GM18873 (cell line): ENCODE results near the gene STARD5.
"Not testable (repeated sequence)": the region's sequence is repeated elsewhere in the genome, so short reads cannot be mapped to it uniquely, and the experiment has no call there.

Source experiments
- ATAC-seq: cut with Tn5 transposase; IDR thresholded peaks from one replicate; pipeline ENCODE4 v1.9.1; 2021; ENCODE audit warnings: mild to moderate bottlenecking, moderate library complexity, moderate number of reproducible peaks; ENCODE audit not compliant: unreplicated experiment, low FRiP score

STARD5 gene, protein sequence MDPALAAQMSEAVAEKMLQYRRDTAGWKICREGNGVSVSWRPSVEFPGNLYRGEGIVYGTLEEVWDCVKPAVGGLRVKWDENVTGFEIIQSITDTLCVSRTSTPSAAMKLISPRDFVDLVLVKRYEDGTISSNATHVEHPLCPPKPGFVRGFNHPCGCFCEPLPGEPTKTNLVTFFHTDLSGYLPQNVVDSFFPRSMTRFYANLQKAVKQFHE

DNA sequence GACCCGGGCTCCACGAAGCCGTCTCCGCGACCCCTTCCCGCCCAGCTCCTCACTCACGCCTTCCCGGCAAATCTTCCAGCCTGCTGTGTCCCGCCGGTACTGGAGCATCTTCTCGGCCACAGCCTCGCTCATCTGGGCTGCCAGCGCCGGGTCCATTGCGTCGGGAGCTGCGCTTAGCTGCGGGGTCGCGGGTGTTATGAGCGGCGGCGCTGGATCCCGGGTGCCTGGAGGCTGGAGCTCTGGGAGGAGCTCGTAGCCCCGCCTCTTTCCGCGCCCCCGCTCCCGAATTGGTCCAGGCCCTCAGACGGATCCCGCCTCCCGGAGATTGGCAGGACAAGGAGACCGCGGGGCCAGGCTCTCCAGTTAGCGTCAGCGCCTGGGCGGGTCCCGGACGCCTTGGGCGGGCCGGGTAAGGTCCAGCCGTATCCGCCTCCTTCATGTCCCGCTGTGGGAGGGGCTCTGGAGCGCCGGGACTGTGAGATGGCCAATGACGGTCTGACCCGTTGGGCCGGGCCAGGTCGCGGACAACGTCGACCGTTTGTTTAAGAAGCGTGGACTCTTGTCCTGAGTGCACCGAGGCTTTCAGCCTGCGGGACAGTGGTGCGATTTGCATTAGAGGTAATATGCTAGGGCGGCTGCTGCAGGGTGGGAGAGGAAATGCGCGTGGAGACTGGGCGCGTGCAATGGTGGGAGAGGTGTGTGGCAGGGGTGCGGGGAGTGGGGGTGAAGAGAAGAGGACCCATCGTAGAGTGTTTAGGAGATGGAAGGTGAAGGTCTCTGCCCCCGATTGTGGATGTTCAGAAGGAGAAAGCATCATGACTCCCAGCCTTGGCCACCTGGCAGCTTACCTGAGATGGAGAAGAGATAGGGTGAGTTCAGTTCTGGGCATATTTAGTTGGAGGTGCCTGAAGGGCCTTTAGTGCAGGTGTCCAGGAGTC lies at the start of gene STARD5:
STARD5 (minus strand) TSS at position 198 of the 938 bp plus-strand sequence; CDS start at position 156, 42 bp downstream.
- ATAC-seq: peak; percentile 95

DNA sequence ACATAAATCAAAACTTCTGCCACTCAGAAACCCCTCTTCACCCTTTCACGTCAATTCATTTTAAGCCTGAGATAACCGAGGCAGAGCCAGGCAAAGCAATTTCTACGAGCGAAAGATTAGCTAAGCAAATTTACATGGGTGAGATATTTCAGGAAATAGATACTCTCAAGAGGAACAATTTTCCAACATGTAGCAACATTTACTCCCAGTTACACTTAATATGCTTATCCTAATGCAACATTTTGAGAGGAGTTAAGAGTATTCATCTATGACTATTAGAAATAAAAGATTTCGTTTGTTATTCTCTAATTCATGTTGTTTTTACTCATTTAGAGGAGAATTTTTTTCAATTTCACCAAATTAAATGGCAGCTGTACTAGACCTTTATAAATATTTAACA lies 49.2 kb upstream of the STARD5 start:
- ATAC-seq: no peak

DNA sequence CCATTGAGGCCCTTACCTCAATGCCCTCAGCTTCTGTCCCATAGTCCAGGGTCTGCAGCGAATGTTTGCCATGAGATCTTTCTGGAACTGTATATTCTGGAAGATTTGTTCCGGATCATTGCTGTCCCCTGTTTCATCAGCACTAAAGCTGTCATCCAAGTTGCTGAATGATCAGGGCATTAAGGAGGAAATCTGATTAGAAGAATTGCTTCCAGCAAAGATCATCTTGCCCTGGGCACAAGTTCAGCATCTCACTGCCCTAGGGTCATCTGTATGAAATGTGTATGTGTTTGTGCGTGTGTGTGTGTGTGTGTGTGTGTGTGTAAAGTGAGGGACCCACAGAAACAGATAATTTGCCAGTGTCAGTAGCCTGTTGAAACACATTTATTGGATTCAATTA lies 48.6 kb upstream of the STARD5 start:
- ATAC-seq: no peak

DNA sequence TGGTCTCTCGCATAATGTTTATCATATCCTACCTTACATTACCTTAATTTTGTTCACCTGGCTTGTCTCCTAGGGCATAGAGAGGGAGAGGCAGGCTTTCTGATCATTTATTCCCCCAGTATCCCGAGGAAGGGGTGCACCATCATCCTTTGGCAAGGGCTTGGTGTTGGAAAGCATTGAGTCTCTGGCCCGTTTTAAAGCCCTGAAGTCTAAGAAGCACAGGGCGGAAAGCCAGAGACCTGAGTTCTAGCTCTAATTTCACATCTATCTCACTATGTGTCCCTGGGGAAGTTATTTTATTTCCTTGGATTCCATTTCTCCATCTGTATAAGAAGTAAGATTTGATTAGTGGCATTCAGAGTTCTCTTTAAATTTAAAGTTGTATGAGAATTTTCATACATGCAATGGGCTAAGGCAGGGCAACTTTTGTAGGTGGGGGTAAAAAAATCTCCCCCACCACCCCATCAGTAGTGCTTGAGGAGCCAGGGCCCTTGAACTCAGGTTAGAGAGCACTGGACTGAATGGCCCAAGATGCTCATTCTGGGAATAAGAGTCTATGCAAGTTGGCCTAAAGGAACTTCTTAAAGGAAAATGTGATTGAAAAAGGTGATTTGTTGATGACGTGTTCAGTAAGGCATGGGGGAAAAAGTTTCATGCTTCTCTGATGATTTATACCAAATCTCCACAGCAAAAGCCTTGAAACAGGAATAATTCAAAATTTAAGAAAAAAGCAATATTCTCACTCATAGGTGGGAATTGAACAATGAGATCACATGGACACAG lies 40.0 kb upstream of the STARD5 start:
- ATAC-seq: no peak

DNA sequence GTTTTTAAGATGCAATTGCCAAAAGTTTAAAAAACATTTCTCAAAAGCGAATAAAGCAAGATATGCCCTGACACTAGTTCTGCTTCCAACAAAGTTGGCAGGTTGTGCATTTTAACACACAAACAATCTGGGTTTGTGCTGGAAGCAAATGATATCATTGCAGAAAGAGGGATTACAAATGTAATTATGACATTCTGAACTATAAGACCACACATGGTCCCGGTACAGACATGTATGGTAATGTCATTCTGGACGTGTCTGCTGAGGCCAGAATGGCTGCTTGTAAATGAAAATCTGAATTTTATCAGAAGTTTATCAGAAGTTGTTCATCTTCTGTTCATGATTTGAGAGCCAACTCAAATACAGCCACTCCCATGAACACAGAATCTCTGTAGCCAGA lies 39.3 kb upstream of the STARD5 start:
- ATAC-seq: no peak

DNA sequence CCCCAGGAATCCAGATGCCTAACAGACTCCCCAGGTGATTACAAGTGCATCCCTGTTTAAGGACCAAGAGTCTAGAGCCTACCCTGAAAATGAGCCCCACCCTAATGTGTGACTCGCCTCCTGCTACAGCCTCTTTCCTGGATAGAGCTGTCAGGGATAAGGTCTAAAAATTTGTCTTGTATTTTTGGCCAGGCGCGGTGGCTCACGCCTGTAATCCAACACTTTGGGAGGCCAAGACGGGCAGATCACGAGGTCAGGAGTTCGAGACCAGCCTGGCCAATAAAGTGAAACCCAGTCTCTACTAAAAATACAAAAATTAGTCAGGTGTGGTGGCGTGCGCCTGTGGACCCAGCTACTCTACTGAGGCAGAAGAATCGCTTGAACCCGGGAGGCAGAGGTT lies 38.8 kb upstream of the STARD5 start:
- no peak for ATAC-seq

DNA sequence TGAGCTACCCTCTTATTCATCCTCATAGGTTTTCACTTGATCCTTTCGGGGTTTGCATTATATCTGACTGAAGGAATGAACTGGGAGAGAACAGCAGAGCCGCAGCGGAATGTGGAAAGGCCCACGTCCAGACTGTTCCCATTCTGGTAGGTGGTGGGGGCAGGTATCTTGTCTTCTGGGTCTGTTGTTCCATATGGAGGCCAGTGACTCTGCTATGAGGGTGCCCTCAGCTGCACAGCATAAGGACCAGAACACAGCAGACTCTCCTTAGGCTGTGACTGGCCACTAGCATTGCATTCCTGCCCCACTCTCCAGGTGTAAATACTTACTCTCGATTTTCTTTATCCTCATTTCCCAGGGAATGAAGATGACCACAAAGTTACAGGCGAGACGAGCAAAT lies 38.0 kb upstream of the STARD5 start:
- no peak for ATAC-seq

DNA sequence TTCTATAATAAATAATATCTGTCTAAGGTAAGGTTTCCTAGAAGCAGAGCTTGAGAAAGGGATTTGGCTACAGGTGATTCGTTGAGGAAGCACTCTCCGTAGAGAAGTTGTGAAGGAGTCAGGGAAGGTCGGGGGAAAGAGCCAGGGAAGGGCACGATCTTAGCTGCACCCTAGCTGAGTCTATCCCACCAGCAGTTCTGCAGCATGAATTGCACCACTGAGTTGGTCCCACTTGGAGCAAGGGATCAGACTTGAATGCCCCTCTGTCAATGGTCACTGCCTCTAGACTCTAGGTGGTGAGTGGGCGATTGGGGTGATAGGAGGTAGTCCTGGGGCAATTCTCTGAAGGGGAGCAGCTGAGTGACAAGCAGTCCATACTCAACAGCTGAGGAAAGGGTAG lies 36.5 kb upstream of the STARD5 start:
- ATAC-seq: no peak

DNA sequence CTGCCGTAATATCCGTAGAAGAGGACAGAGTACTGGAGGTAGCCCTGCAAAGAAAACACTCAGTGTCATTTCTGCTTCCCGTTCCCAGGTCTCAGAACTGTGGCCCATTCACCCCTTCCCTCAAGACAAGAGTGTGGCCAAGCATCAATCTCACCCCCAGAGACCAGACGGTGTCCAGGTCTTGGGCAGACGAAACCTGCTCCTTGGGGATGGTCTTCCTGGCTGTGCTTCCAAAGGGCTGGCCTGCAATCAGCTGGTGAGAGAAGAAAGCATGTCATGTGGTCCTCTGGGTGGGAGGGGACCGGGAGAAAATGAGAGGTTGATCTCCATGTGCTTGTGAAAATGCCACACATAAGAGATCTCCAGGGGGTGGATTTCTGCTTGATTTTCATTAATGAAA lies 34.3 kb upstream of the STARD5 start:
- no peak for ATAC-seq

DNA sequence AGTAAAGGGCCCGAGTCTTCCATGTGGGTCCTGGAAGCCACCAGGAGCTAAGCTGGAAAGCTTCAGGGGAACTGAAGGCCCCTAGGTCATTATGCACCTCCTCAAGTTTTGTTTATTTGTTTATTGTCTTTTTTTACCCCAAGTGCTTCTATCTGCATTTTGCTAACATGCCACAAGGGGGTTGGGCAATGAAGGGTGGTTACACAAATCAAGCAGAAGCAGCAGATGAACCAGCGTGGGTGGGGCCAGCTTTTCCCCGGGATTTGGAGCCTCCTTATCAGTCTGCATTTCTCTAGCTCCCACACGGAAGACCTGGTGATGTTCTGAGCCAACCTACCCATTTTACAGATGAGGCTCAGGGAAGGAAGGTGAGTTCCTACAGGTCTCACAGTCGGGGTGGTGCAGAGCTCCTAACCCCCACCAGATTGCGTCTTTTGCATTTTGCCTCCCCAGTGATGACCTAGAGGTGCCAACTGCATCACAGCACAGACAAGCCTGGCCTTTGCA lies 33.3 kb upstream of the STARD5 start:
- ATAC-seq: no peak

DNA sequence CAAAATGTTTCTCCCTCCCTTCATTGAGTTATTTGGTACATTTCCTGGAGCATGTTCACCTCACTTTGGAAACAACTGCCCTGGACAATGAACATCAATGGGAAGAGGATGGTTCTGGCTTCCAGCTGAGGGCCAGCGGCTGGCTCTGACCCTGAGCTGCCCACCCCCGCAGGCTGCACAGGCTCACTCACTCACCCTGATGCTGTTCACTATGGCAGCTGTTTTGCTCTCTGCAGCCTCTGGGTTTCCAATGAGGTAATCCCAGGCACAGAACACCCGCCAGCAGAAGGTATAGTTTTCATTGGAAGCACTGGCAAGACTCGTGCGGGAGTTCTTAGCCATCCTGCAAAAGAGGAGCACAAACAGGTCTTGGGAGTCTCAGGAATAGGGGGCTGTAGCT lies 32.3 kb upstream of the STARD5 start:
- no peak for ATAC-seq

DNA sequence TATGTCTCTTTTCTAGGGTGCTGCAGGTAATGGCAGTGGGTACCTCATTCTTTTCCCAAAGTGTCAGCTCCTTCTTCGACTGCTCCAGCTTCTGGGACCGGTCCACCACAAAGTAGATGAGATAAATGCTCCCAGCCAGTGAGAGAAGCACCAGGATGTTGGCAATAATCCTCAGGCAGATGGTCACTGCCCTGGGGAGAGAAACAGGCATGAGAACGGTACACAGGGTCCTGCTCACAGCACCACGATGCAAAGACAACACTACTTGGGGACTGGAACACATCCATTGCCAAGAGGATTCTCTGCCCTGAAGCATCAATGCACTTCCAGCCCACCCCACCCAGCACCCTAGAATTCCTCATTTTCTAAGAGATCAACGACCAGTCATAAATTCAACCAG lies 27.7 kb upstream of the STARD5 start:
- no peak for ATAC-seq

DNA sequence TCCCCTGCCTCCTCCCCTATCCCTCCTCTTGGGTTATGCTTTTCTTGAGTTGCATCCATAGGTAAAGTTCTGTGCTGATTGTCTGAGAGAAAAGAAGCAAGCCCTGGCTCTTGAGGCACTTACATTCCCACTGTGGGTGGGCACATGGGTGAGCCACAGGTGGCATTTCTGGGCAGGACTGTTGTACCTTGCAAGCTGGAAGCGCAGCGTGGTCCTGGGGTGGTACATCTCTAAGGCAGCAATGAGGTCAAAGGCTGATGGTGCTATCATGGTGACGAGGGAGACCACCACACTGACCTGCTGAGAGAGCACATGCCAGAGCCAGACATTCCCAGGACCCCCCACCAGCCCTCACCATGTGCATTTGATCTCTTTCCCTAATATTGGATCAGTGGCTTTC lies 25.3 kb upstream of the STARD5 start:
- ATAC-seq: no peak

DNA sequence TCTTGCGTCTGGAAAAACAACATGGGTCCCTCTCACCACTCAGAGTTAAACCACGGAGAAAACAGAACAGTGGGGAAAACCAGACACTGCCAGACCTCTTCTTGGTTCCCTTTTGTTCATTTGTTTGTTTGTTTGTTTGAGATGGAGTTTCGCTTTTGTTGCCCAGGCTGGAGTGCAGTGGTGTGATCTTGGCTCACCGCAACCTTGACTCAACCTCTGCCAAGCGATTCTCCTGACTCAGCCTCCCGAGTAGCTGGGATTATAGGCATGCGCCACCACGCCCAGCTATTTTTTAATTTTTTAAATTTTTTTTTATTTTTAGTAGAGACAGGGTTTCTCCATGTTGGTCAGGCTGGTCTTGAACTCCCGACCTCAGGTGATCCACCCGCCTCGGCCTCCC lies 24.8 kb upstream of the STARD5 start:
- not testable (repeated sequence) for ATAC-seq

DNA sequence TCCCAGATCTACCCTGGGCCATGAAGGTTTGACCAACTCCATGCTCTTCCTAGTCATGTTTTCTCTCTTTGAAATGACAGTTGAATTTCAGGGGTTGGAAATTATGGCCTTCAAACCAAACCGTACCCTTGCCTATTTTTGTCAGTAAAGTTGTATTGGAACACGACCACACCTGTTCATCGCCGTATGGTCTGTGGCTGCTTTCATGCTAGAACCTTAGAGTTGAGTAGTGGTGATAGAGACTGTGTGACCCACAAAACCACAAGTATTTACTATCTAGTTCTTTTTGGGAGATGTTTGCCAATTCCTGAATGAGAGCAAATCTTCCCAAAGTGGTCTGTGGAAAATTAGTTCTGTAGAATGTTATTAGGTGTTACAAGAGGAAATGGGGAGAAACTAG lies 24.0 kb upstream of the STARD5 start:
- ATAC-seq: no peak

DNA sequence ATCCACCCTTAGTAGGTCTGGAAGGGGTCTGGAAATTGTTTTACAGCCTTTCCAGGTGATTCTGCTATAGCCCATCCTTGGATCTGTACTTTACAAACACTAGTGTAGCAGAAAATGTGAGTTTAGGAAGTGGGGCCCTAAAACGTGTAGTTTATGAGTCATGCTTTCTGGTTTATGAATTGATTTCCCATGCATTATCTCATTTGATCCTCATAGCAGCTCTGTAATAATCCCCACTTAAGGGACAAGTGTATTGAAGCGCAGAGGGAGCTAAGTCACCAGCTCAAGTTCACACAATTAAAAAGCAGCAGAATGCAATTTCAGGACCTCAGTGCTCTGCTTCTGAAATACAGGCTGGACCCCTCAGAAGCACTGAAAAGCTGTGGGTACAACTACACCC lies 22.7 kb upstream of the STARD5 start:
- no peak for ATAC-seq

DNA sequence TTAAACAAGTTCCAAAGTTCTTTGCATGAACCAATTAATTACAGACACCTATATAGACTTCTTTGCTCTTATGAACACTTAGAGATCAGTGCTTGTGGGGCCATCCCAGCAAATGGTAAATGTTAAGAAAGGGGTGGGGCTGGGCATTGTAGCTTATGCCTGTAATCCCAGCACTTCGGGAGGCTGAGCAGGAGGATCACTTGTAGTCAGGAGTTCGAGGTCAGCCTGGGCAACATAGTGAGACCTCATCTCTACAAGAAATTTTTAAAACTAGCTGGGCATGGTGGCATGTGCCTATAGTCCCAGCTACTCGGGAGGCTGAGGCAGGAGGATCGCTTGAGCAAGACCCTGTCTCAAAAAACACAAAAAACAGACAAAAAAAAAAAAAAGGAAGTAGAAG lies 19.4 kb upstream of the STARD5 start:
- no peak for ATAC-seq

DNA sequence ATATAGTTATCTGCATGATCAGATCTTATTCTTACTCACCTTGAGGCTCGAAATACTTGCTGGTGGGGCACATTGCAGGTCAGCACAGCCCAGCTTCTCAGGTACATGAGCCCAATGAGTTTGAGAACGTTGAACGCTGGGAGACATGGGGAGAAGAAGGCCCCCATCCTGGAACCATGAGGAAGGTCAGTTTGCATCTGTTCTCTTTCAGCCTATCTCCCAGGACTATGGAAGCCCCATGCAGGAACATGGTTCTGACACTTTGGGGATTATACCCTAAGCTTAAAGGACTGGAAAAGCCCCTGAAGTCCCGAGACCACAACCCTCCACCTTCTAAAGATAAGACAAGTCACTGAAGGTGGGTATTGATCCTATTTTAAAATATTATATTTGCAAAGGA lies 17.4 kb upstream of the STARD5 start:
- ATAC-seq: no peak

DNA sequence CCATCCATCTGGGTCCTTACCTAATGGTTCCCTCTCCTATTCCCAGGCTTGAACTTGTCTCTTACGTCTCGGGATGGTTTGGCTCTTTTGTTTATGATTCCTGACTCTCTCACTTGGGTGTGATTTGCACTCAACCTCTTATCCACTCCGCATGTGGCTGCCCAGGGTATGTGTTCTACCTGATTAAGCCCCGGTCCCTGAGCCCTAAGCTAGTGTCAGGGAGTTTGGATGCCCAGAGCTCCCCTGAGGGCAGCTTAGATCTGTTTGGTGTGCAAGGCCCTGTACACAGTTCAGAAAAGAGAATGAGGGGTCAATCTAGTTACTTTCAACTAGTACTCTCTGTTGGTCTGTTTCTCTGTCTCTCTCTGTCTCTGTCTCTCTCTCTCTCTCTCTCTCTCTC lies 15.9 kb upstream of the STARD5 start:
- ATAC-seq: no peak

DNA sequence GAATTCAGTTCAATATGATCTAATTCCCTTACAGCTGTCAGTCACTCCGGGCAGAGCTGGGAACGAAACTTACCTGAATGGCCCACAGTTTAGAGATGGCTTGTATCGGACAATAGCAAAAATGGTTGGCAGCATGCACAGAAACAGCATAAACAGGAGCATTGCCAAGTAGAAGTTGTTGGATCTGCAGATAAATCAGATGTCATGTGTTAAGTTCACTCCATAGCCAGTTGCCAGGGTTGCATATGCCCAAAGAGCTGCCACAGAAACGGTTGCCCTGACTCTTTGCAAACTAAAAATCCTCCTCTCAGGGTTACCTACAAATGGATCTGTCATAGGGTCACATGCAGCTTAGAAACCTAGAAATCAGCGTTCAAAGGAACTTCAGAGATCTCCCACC lies 15.4 kb upstream of the STARD5 start:
- no peak for ATAC-seq
